Stomach (tissue), 9 donors: ENCODE results near the gene RYR1. TPM values are rescaled to one million over a fixed set of nuclear protein-coding genes. Genes with fewer than 3 reads are reported as not detected.

ENCODE experiments used
- DNase-seq, 2 donors: peaks; one replicate each; pipeline versions ENCODE4 v3.0.0 to v3.0.0-alpha.2; 2013 to 2019
- H3K27ac ChIP-seq, 5 donors: fragments of 200-600 bp in 4 of 5; sonication (generic) in 4 of 5; one replicate each; pipeline ENCODE4 v1.5.1; 2013 to 2019; ENCODE audit warnings: mild to moderate bottlenecking in 1 of 5, moderate library complexity in 1 of 5
- H3K27me3 ChIP-seq, 3 donors: fragments of 200-600 bp; sonication (generic); one replicate each; pipeline ENCODE4 v1.5.1; 2017 to 2019; ENCODE audit warnings: mixed run types in 1 of 3
- H3K36me3 ChIP-seq, 4 donors: fragments of 200-600 bp; sonication (generic); 1 replicate in 3 of 4; 2 replicates in 1 of 4; pipeline ENCODE4 v1.5.1; 2016 to 2019
- H3K4me1 ChIP-seq, 4 donors: fragments of 200-600 bp; sonication (generic); one replicate each; pipeline ENCODE4 v1.5.1; 2016 to 2019
- H3K4me3 ChIP-seq, 4 donors: fragments of 200-600 bp; sonication (generic) in 3 of 4; one replicate each; pipeline ENCODE4 v1.5.1; 2016 to 2019; ENCODE audit warnings: mild to moderate bottlenecking in 1 of 4
- H3K9me3 ChIP-seq, 4 donors: fragments of 200-600 bp; sonication (generic); one replicate each; pipeline ENCODE4 v1.5.1; 2016 to 2019
- CTCF ChIP-seq, 7 experiments: fragments of 450-650 bp in 4 of 7; fragments of 200-600 bp in 3 of 7; sonication (generic) in 3 of 7; IDR thresholded peaks; one replicate each; pipeline ENCODE4 v1.5.1; 2016 to 2019; ENCODE audit warnings: antibody characterized with exemption in 7 of 7, control low read depth in 2 of 7, mild to moderate bottlenecking in 1 of 7
- EP300 ChIP-seq: sonication (generic); formaldehyde crosslinking; IDR thresholded peaks from one replicate; pipeline ENCODE4 v1.6.1; 2017; ENCODE audit warnings: antibody characterized with exemption
- POLR2A ChIP-seq, 4 donors: fragments of 450-650 bp; IDR thresholded peaks; one replicate each; pipeline ENCODE4 v1.6.1; 2016; ENCODE audit warnings: antibody characterized with exemption in 4 of 4, control low read depth in 2 of 4, mild to moderate bottlenecking in 1 of 4, moderate library complexity in 1 of 4
- POLR2AphosphoS5 ChIP-seq, 3 donors: sonication (generic); formaldehyde crosslinking; IDR thresholded peaks; one replicate each; pipeline ENCODE4 v1.6.1; 2016; ENCODE audit warnings: antibody characterized with exemption in 3 of 3
- WGBS, 5 donors: extraction: QIAGEN DNeasy Blood & Tissue Kit in 3 of 5; methylation state at CpG; one replicate each; pipeline versions ENCODE4 v1.1.5 to v1.1.7; 2013 to 2018; 5-methylcytosine and 5-hydroxymethylcytosine counted together
- intact Hi-C: fragments of 100-400 bp; cut with DNase I; formaldehyde crosslinking; loops from one replicate; pipeline ENCODE4 v1.15.1; 2023; ENCODE audit warnings: low total_unique reads
- polyA plus RNA-seq, 3 donors: library from polyadenylated mRNA; stranded (reverse); fragments of 200-250 nt; gene quantifications; one replicate each; pipeline ENCODE4 v1.2.3, GENCODE V29; 2013
- total RNA-seq, 5 donors: library from RNA; depleted of rRNA; stranded (reverse); fragments of >200 nt; gene quantifications; one replicate each; pipeline versions ENCODE4 v1.1.0 to v1.2.3, GENCODE V29; 2014 to 2016
- donor health status: healthy with polysubstance abuse.
- donor health status: Bipolar disorder and iron deficiency.
- donor health status: healthy.

The RYR1 gene
- total and polyA plus RNA-seq, 8 donors = under 0.01 to 10.7 (median 1.2) TPM

DNA sequence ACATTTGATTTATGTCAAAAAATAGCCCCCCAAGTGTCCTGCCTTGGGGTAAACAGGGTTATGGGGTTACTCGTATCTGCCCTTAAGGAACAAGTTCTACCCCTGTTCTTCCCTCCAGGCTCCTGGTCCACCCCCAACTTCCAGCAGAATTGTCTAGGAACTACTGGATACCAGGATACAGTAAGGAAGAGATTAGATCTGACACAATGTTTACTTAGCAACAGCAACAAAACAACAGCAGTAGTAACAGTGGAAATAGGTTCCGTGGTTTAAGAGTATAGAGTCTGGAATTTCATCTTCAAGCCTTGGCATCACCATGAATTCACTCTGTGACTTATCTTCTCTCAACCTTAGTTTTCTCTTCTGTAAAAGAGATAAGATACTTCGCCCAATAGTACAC is 32.3 kb upstream of the RYR1 start:
- Histone ChIP-seq H3K27me3 (peaks cover 0 to 48% (median 32%) of the 10 kb centered on the region in 3 donors), H3K36me3 (peaks cover 6 to 16% (median 11%) of the 10 kb centered on the region in 4 donors), H3K27ac (no peak overlapping the region), H3K4me1 (peaks cover 10 to 21% (median 15%) of the 10 kb centered on the region in 4 donors), H3K9me3 (no peaks in the 10 kb centered on the region), H3K4me3 (no peak overlapping the region)
- TF ChIP-seq POLR2A (IDR thresholded peaks at IDR 0.05) (no peak), CTCF (IDR thresholded peaks at IDR 0.05) (no peak), POLR2AphosphoS5 (IDR thresholded peaks at IDR 0.05) (no peak), EP300 (no peak)
- 41 to 64% (median 50%) methylated on average over 3 of the region's 3 CpGs for WGBS, 5 donors
- intact Hi-C loops = no loop called here
- no peak for DNase-seq

- H3K27me3 ChIP-seq = peaks cover 0 to 34% (median 21%) of the 10 kb centered on the region in 3 donors
- peaks cover 8 to 30% (median 26%) of the 10 kb centered on the region in 4 donors for H3K36me3 ChIP-seq
- H3K27ac ChIP-seq = peak overlapping the region; percentile 34 to 93 (median 89)
- intact Hi-C loops = no loop called here
- peak overlapping the region; percentile 70 to 100 (median 78) for H3K4me3 ChIP-seq
- DNase-seq = no peak
- WGBS, 5 donors = 2 to 7% (median 4%) methylated on average over 16 to 18 of the region's 18 CpGs
- peaks cover 10 to 21% (median 15%) of the 10 kb centered on the region in 4 donors for H3K4me1 ChIP-seq
- TF ChIP-seq POLR2AphosphoS5 (IDR thresholded peaks at IDR 0.05) = peak in 1 of 3 donors; percentile 31
- TF ChIP-seq POLR2A (IDR thresholded peaks at IDR 0.05) = no peak
- no peaks in the 10 kb centered on the region for H3K9me3 ChIP-seq
Measured at GRCh38 chr19:38402623-38402966, 30.9 kb upstream of the RYR1 start.

DNA sequence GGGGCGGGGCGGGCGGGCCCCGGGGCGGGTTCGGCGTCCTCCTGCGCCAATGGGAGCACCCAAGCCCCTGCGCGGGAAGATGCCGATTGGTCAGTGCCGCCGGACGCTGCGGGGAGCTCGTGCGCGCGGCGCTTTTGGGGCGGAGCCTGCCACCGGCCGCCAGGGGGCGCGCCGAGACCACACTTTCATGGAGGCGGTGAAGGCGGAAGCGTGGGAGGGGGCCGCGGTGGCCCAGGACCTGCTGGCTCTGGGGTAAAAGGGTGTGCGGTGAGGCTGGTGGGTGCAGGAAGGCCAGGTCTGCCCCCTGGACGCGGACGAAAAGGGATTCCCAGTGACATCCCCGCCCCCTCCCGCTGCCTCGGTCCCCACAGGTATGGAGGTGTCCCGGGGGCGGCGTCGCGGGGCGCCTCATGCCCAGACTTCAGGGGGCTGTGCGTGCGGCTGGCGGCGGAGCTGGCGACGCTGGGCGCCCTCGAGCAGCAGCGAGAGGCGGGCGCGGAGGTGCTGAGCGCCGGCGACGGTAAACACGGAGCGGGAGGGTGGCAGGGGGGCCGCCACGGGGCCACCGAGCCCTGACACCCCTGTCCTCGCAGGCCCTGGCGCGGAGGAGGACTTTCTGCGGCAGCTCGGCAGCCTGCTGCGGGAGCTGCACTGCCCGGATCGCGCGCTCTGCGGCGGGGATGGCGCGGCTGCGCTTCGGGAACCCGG is 30.4 kb upstream of the RYR1 start, which contains the start of gene FAM98C:
TSS of gene FAM98C (plus strand) at position 127 of the 708 bp plus-strand sequence. CDS start at position 188, 61 bp downstream.
- H3K4me1 ChIP-seq = peaks cover 10 to 21% (median 15%) of the 10 kb centered on the region in 4 donors
- H3K27ac ChIP-seq = peak within 1 kb of the TSS; percentile 84 to 93 (median 91)
- no peaks in the 10 kb centered on the region for H3K9me3 ChIP-seq
- H3K4me3 ChIP-seq = peak within 1 kb of the TSS; percentile 70 to 100 (median 78)
- TF ChIP-seq EP300 (no peak), CTCF (IDR thresholded peaks at IDR 0.05) (peak in 6 of 7 experiments; percentile 88 to 100 (median 98)), POLR2AphosphoS5 (IDR thresholded peaks at IDR 0.05) (peak in 2 of 3 donors; percentile 24 to 87), POLR2A (IDR thresholded peaks at IDR 0.05) (no peak)
- WGBS, 5 donors = 0 to 1% (median 0%) methylated on average over 10 to 82 of the region's 82 CpGs
- H3K36me3 ChIP-seq = peaks cover 8 to 35% (median 31%) of the 10 kb centered on the region in 4 donors
- peaks cover 0 to 29% (median 18%) of the 10 kb centered on the region in 3 donors for H3K27me3 ChIP-seq
- DNase-seq = peak; percentile 98 to 99
- intact Hi-C loops = no loop called here

GRCh38 chr19:38404858-38405257 is 28.6 kb upstream of the RYR1 start:
- no peak overlapping the region for H3K27ac ChIP-seq
- DNase-seq = no peak
- intact Hi-C loops = no loop called here
- H3K4me3 ChIP-seq = no peak overlapping the region
- TF ChIP-seq POLR2AphosphoS5 (IDR thresholded peaks at IDR 0.05) = no peak
- TF ChIP-seq EP300 = no peak
- TF ChIP-seq POLR2A (IDR thresholded peaks at IDR 0.05) = no peak
- no peak for TF ChIP-seq CTCF (IDR thresholded peaks at IDR 0.05)
- peaks cover 0 to 11% (median 4%) of the 10 kb centered on the region in 3 donors for H3K27me3 ChIP-seq
- H3K4me1 ChIP-seq = peaks cover 10 to 21% (median 15%) of the 10 kb centered on the region in 4 donors
- no peaks in the 10 kb centered on the region for H3K9me3 ChIP-seq
- 93 to 97% (median 95%) methylated on average over 5 to 6 of the region's 6 CpGs for WGBS, 5 donors
- H3K36me3 ChIP-seq = peaks cover 8 to 45% (median 42%) of the 10 kb centered on the region in 4 donors
